Mesangial cell (primary cell): ENCODE data around the gene ZNF35. TPM values are rescaled to one million over a fixed set of nuclear protein-coding genes. Genes with fewer than 3 reads are reported as not detected.

Source experiments
- total RNA-seq: library from RNA; depleted of rRNA; stranded (reverse); fragments of >200 nt; gene quantifications from 2 replicates; pipeline ENCODE4 v1.2.3, GENCODE V29; 2015

Gene ZNF35
- total RNA-seq: 4.1 and 7.0 TPM in 2 replicates

DNA sequence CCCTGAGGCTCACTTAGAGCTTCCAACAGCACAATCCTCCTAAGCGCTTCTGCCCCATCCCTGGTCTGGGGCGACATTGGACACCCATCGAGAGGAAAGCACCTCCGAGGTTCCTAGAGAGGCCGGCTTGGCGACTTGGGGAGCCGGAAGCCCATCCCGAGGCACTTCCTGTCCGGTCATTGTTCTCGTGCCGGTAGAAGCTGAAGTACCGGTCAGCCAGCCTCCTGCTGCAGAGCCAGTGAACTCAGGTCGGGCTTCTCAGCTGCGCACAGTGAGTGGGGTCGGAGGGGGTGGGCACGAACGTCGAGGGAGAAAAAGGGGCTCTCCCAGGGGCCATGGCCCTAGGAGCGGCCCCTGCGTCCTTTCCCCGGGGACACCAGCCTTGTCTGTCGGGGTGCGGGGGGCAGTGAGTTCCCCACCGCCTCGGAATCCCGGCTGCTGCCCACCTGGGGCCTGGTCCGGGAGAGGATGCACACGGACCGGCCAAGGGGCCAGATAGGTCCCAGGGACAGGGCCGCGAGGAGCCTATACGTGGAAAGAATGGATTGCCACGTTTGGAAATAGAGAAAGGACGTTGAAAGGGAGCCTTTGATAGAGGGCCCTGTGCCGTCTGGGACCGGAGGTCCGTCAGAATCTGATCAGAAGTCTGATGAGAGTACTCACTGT is at the start of gene ZNF35:
Gene ZNF35, plus strand, starts transcription at position 169 of the 666 bp plus-strand sequence. CDS start 2,336 bp downstream, outside the sequence.

GRCh38 chr3:44624749-44625480 is 23.6 kb upstream of the ZNF35 start, which contains the start of gene ZNF197:
ZNF197 (plus strand) TSS chr3:44625036; CDS start chr3:44629155, 4,119 bp downstream.

Other genes starting within 250 kb of the ZNF35 start
- gene ZNF445, start 171.1 kb upstream of the ZNF35 start, total RNA-seq: 3.6 and 7.5 TPM in 2 replicates
- gene ZKSCAN7, start 93.5 kb upstream of the ZNF35 start, total RNA-seq: 4.9 and 8.0 TPM in 2 replicates
- gene ZNF660, start 63.8 kb upstream of the ZNF35 start, total RNA-seq: 1.1 and 1.6 TPM in 2 replicates
- gene ZNF197, start 23.7 kb upstream of the ZNF35 start, total RNA-seq: 4.7 and 9.1 TPM in 2 replicates
- 1.5 and 1.9 TPM in 2 replicates for gene ZNF502, start 63.9 kb downstream of the ZNF35 start, total RNA-seq
- 2.4 and 2.9 TPM in 2 replicates for gene ZNF501, start 80.9 kb downstream of the ZNF35 start, total RNA-seq
- gene KIAA1143, start 112.9 kb downstream of the ZNF35 start, total RNA-seq: 12.1 and 15.6 TPM in 2 replicates
- 0.38 and 13.9 TPM in 2 replicates for gene KIF15, start 113.1 kb downstream of the ZNF35 start, total RNA-seq
- 23.0 and 42.3 TPM in 2 replicates for gene TMEM42, start 213.2 kb downstream of the ZNF35 start, total RNA-seq
- 0.13 and 0.65 TPM in 2 replicates for gene TGM4, start 225.9 kb downstream of the ZNF35 start, total RNA-seq